Adrenal gland (tissue), 12 donors: ENCODE data around the gene PTCD2. TPM values are rescaled to one million over a fixed set of nuclear protein-coding genes. Genes with fewer than 3 reads are reported as not detected.

Experiments used
- DNase-seq, 7 donors: peaks; one replicate each; pipeline ENCODE4 v3.0.0-alpha.2; 2019 to 2020
- H3K27ac ChIP-seq, 5 donors: fragments of 200-600 bp; sonication (generic) in 4 of 5; 1 replicate in 3 of 5; 2 replicates in 2 of 5; pipeline versions ENCODE4 v1.5.1 to v1.8.0; 2016 to 2020; ENCODE audit warnings: mild to moderate bottlenecking in 1 of 5
- H3K27me3 ChIP-seq: fragments of 200-600 bp; 2 replicates; pipeline ENCODE4 v1.8.0; 2021
- H3K36me3 ChIP-seq, 2 donors: fragments of 200-600 bp; replicated peaks in 1 of 2; 1 replicate in 1 of 2; 2 replicates in 1 of 2; pipeline versions ENCODE4 v1.5.1 to v1.8.0; 2018 to 2022
- H3K4me1 ChIP-seq, 2 donors: fragments of 200-600 bp; replicated peaks in 1 of 2; 1 replicate in 1 of 2; 2 replicates in 1 of 2; pipeline versions ENCODE4 v1.5.1 to v1.8.0; 2018 to 2021
- H3K4me3 ChIP-seq, 4 donors: fragments of 200-600 bp; sonication (generic) in 3 of 4; one replicate each; pipeline ENCODE4 v1.5.1; 2016 to 2018
- H3K9me3 ChIP-seq, 3 donors: fragments of 200-600 bp; sonication (generic) in 1 of 3; replicated peaks in 1 of 3; 1 replicate in 2 of 3; 2 replicates in 1 of 3; pipeline versions ENCODE4 v1.5.1 to v1.8.0; 2016 to 2021
- CTCF ChIP-seq, 6 experiments: fragments of 450-650 bp in 4 of 6; fragments of 200-600 bp in 2 of 6; sonication (generic) in 1 of 6; IDR thresholded peaks; 1 replicate in 5 of 6; 2 replicates in 1 of 6; pipeline versions ENCODE4 v1.5.1 to v1.8.0; 2016 to 2021; ENCODE audit warnings: antibody characterized with exemption in 6 of 6, mild to moderate bottlenecking in 2 of 6, moderate library complexity in 1 of 6
- POLR2A ChIP-seq, 2 donors: fragments of 450-650 bp; IDR thresholded peaks; one replicate each; pipeline ENCODE4 v1.6.1; 2017; ENCODE audit warnings: antibody characterized with exemption in 2 of 2, mild to moderate bottlenecking in 2 of 2, moderate library complexity in 1 of 2
- WGBS, 4 donors: extraction: QIAGEN DNeasy Blood & Tissue Kit in 2 of 4; methylation state at CpG; one replicate each; pipeline versions ENCODE4 v1.1.5 to v1.1.7; 2013 to 2017; 5-methylcytosine and 5-hydroxymethylcytosine counted together
- intact Hi-C, 2 donors: fragments of 100-400 bp; cut with DNase I; formaldehyde crosslinking; loops; one replicate each; pipeline versions ENCODE4 v1.14.1 to v1.15.0; 2022 to 2023
- polyA plus RNA-seq, 3 donors: library from polyadenylated mRNA; stranded (reverse); fragments of 200-250 nt in 2 of 3; fragments of 350-450 nt in 1 of 3; fragmentation: Illumina TruSeq in 1 of 3; extraction: RNeasy Lipid Tissue Mini Kit (QIAGEN cat#74804) in 1 of 3; gene quantifications; one replicate each; pipeline ENCODE4 v1.2.3, GENCODE V29; 2013 to 2014
- total RNA-seq, 9 donors: library from RNA; depleted of rRNA in 4 of 9; stranded (reverse); fragments of >200 nt in 4 of 9; fragments of 120-200 nt in 1 of 9; fragmentation: NEBNext Ultra II Directional in 1 of 9; extraction: Animal tissue kit (Norgen Biotek cat#: 25700) in 1 of 9; gene quantifications; one replicate each; pipeline versions ENCODE4 v1.1.0 to v1.2.4, GENCODE V29; 2013 to 2023
- donor health status: healthy with polysubstance abuse.
- donor health status: Bipolar disorder and iron deficiency.
- donor health status: DM: yes; HTN: yes; CAD: no.
- donor health status: DM: no; HTN: no; CAD: no.
- donor health status: DM: no; HTN: no; CAD: no.
- donor health status: DM: yes; HTN: yes; CAD: no.

PTCD2 gene
- total and polyA plus RNA-seq, 12 donors, result 1.7 to 20.6 (median 14.2) TPM

GRCh38 chr5:72410688-72411295, 90.6 kb downstream of the PTCD2 start:
- TF ChIP-seq POLR2A (IDR thresholded peaks at IDR 0.05), result no peak
- no peak for TF ChIP-seq CTCF (IDR thresholded peaks at IDR 0.05)

GRCh38 chr5:72412283-72413055, 92.3 kb downstream of the PTCD2 start:
- intact Hi-C loops, result no loop called here
- Histone ChIP-seq H3K27me3 (no peaks in the 10 kb centered on the region), H3K27ac (no peak overlapping the region)

More at GRCh38 chr5:72410688-72411295, 90.6 kb downstream of the PTCD2 start:
- no peaks in the 10 kb centered on the region for H3K36me3 ChIP-seq
- no peaks in the 10 kb centered on the region for H3K9me3 ChIP-seq
- DNase-seq, result no peak
- 71 to 89% (median 81%) methylated on average over 4 of the region's 4 CpGs for WGBS, 4 donors
- H3K4me1 ChIP-seq, result no peaks in the 10 kb centered on the region
- no peaks in the 10 kb centered on the region for H3K27me3 ChIP-seq
- intact Hi-C loops, result no loop called here
- no peak overlapping the region for H3K27ac ChIP-seq
- H3K4me3 ChIP-seq, result no peak overlapping the region

GRCh38 chr5:72415616-72416325, 95.6 kb downstream of the PTCD2 start:
- Histone ChIP-seq H3K36me3 (no peaks in the 10 kb centered on the region), H3K4me1 (no peaks in the 10 kb centered on the region), H3K27ac (no peak overlapping the region), H3K9me3 (no peaks in the 10 kb centered on the region), H3K4me3 (no peak overlapping the region), H3K27me3 (no peaks in the 10 kb centered on the region)
- TF ChIP-seq POLR2A (IDR thresholded peaks at IDR 0.05) (no peak), CTCF (IDR thresholded peaks at IDR 0.05) (no peak)
- intact Hi-C loops, result no loop called here
- 88 to 90% (median 89%) methylated on average over 5 of the region's 5 CpGs for WGBS, 4 donors
- no peak for DNase-seq

More at GRCh38 chr5:72412283-72413055, 92.3 kb downstream of the PTCD2 start:
- TF ChIP-seq CTCF (IDR thresholded peaks at IDR 0.05) (no peak), POLR2A (IDR thresholded peaks at IDR 0.05) (no peak)
- no peak for DNase-seq
- no peak overlapping the region for H3K4me3 ChIP-seq
- no peaks in the 10 kb centered on the region for H3K9me3 ChIP-seq
- H3K36me3 ChIP-seq, result no peaks in the 10 kb centered on the region
- H3K4me1 ChIP-seq, result no peaks in the 10 kb centered on the region
- WGBS, 4 donors, result 71 to 87% (median 73%) methylated on average over 4 of the region's 4 CpGs

- no peak for TF ChIP-seq POLR2A (IDR thresholded peaks at IDR 0.05)
- TF ChIP-seq CTCF (IDR thresholded peaks at IDR 0.05), result no peak
- Histone ChIP-seq H3K4me1 (no peaks in the 10 kb centered on the region), H3K27me3 (no peaks in the 10 kb centered on the region), H3K36me3 (no peaks in the 10 kb centered on the region), H3K27ac (no peak overlapping the region), H3K4me3 (no peak overlapping the region), H3K9me3 (no peaks in the 10 kb centered on the region)
- intact Hi-C loops, result no loop called here
- DNase-seq, result no peak
- 82 to 98% (median 88%) methylated on average over 28 to 48 of the region's 48 CpGs for WGBS, 4 donors
Observed at GRCh38 chr5:72417333-72418062, 97.3 kb downstream of the PTCD2 start.
